ENCODE measurements around the gene DCLK1. TPM values are rescaled to one million over a fixed set of nuclear protein-coding genes. Genes with fewer than 3 reads are reported as not detected.
"Not testable (repeated sequence)": the region's sequence is repeated elsewhere in the genome, so short reads cannot be mapped to it uniquely, and the experiment has no call there.

Gene DCLK1
- total RNA-seq, 6 experiments from 2014 or later, result 0.07 to 0.12 (median 0.10) TPM; not detected in 2

DNA sequence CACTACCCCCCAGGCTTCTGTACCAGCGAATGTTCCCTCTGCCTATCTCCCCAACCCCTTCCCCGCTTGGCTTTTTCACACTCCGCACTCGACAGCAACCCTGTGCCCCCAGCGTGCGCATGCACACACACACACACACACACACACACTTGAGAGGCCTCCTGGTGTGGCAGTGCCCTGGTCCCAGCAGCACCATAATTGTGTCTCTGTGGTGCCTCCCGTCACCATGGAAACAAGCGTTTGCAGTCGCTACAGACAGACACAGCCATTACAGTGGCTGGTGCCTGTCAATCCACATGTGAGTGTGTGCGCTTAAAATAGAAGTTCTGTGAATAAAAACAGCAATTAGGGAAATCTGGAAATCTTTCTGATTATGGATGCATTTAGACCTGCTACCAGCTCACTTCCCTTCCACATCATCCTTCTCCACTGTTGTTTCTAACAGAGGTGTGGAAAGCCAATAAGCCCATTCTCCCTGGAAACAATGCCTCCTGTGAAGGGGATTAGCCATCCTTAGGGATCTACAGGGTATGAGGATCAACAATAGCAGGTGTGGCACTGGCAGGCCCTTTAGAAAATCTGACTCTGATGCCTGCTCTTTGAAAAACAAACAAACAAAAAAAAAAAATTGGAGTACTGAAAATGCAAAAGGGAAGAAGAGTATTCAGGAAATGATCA lies 146.3 kb downstream of the DCLK1 start:
- H3K9me3 ChIP-seq, result no peaks in the 10 kb centered on the region
- WGBS (ENCODE audit: insufficient coverage, low coverage, low lambda C conversion rate, missing lambda C conversion rate), result 58% methylated on average over 10 of the region's 10 CpGs
- no peak for ATAC-seq
- TF ChIP-seq CTCF (IDR thresholded peaks at IDR 0.05) (no peak), POLR2A (IDR thresholded peaks at IDR 0.05) (no peak)
- no peaks in the 10 kb centered on the region for H3K36me3 ChIP-seq
- no peak for DNase-seq
- intact Hi-C loops (cut with DNase I), result loop anchor here in 1 of 2 donors (10.0 kb wide), 1 partner anchor 280 kb away; no protein-coding TSS in a partner anchor
- H3K27ac ChIP-seq, result no peak overlapping the region
- no peak overlapping the region for H3K4me3 ChIP-seq
- H3K27me3 ChIP-seq, result no peaks in the 10 kb centered on the region
- no peaks in the 10 kb centered on the region for H3K4me1 ChIP-seq

GRCh38 chr13:35984287-35984686 lies 146.9 kb downstream of the DCLK1 start:
- no peaks in the 10 kb centered on the region for H3K4me1 ChIP-seq
- 60% methylated on average over 2 of the region's 3 CpGs for WGBS (ENCODE audit: insufficient coverage, low coverage, low lambda C conversion rate, missing lambda C conversion rate)
- no peaks in the 10 kb centered on the region for H3K9me3 ChIP-seq
- no peak overlapping the region for H3K4me3 ChIP-seq
- H3K36me3 ChIP-seq, result no peaks in the 10 kb centered on the region
- no peaks in the 10 kb centered on the region for H3K27me3 ChIP-seq
- H3K27ac ChIP-seq, result no peak overlapping the region
- DNase-seq, result no peak
- TF ChIP-seq POLR2A (IDR thresholded peaks at IDR 0.05), result no peak
- no peak for TF ChIP-seq CTCF (IDR thresholded peaks at IDR 0.05)
- intact Hi-C loops (cut with DNase I), result loop anchor here in 1 of 2 donors (10.0 kb wide), 1 partner anchor 281 kb away; no protein-coding TSS in a partner anchor
- no peak for ATAC-seq

GRCh38 chr13:35983703-35984102 lies 147.5 kb downstream of the DCLK1 start:
- WGBS (ENCODE audit: insufficient coverage, low coverage, low lambda C conversion rate, missing lambda C conversion rate), result 20% methylated on average over 1 of the region's 1 CpG
- H3K36me3 ChIP-seq, H3K9me3 ChIP-seq, H3K4me3 ChIP-seq, H3K27ac ChIP-seq, H3K27me3 ChIP-seq, H3K4me1 ChIP-seq, ATAC-seq, DNase-seq: not testable (repeated sequence)
- intact Hi-C loops (cut with DNase I), result loop anchor here in 1 of 2 donors (10.0 kb wide), 1 partner anchor 281 kb away; no protein-coding TSS in a partner anchor

DNA sequence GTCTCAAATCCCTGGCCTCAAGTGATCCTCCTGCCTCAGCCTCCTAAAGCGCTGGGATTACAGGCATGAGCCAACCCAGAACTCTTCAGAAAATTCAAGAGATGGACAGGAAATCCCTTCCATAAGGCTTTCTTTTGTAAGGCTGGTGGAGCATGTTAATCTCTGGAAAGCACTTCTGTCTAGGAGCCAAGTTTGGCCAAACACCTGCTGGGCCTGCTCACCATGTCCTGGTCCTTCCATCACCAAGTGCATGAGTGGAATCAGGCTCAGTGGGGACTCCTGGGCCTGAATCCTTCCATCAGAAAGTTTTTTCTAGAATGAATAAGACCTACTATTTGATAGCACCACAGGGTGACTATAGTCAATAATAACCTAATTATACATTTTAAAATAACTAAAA lies 148.0 kb downstream of the DCLK1 start:
- no peak for ATAC-seq
- H3K27ac ChIP-seq, result no peak overlapping the region
- WGBS (ENCODE audit: insufficient coverage, low coverage, low lambda C conversion rate, missing lambda C conversion rate), result 60% methylated on average over 1 of the region's 1 CpG
- H3K4me3 ChIP-seq, result no peak overlapping the region
- no peak for TF ChIP-seq CTCF (IDR thresholded peaks at IDR 0.05)
- no peak for TF ChIP-seq POLR2A (IDR thresholded peaks at IDR 0.05)
- H3K27me3 ChIP-seq, result no peaks in the 10 kb centered on the region
- H3K36me3 ChIP-seq, result no peaks in the 10 kb centered on the region
- intact Hi-C loops (cut with DNase I), result loop anchor here in 1 of 2 donors (10.0 kb wide), 1 partner anchor 282 kb away; no protein-coding TSS in a partner anchor
- H3K4me1 ChIP-seq, result no peaks in the 10 kb centered on the region
- DNase-seq, result no peak
- no peaks in the 10 kb centered on the region for H3K9me3 ChIP-seq

- no peaks in the 10 kb centered on the region for H3K36me3 ChIP-seq
- no peaks in the 10 kb centered on the region for H3K27me3 ChIP-seq
- 56% methylated on average over 8 of the region's 8 CpGs for WGBS (ENCODE audit: insufficient coverage, low coverage, low lambda C conversion rate, missing lambda C conversion rate)
- H3K27ac ChIP-seq, result no peak overlapping the region
- H3K9me3 ChIP-seq, result no peaks in the 10 kb centered on the region
- intact Hi-C loops (cut with DNase I), result loop anchor here in 1 of 2 donors (10.0 kb wide), 1 partner anchor 295 kb away; no protein-coding TSS in a partner anchor
- H3K4me3 ChIP-seq, result no peak overlapping the region
- no peaks in the 10 kb centered on the region for H3K4me1 ChIP-seq
- no peak for TF ChIP-seq CTCF (IDR thresholded peaks at IDR 0.05)
- no peak for TF ChIP-seq POLR2A (IDR thresholded peaks at IDR 0.05)
- DNase-seq, result peak in 1 of 3 donors; percentile 21
- peak in 3 of 4 donors; percentile 23 to 71 (median 54) for ATAC-seq
Measured at GRCh38 chr13:35979361-35979951, 151.7 kb downstream of the DCLK1 start.

Measured in right lobe of liver (tissue), 6 donors.